Measurements from ENCODE around the gene MYO1A.
"Not testable (repeated sequence)": the region's sequence is repeated elsewhere in the genome, so short reads cannot be mapped to it uniquely, and the experiment has no call there.

The MYO1A gene

DNA sequence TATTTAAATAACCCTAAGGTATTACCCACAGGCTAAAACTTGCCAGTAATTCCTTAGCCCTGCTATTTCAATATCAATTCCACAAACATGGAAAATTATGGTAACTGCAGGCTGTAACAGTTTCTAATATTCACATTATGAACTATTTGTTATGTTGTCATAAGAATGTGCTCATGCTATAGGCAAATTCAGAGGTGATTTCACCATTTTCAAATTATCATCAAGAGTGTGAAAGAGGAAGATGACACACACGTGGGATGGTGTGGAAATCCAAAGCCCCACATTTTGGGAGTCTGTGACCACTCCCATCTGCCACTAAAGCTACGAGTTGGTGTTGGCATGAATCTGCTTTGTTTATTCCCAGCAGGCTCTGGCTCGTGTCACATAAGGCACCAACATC lies 5.9 kb upstream of the MYO1A start:
- no peak overlapping the region for H3K4me3 ChIP-seq (ENCODE audit: low read depth, low read length)
- no peak for DNase-seq (ENCODE audit: low read depth)
- TF ChIP-seq, protein P1, sequence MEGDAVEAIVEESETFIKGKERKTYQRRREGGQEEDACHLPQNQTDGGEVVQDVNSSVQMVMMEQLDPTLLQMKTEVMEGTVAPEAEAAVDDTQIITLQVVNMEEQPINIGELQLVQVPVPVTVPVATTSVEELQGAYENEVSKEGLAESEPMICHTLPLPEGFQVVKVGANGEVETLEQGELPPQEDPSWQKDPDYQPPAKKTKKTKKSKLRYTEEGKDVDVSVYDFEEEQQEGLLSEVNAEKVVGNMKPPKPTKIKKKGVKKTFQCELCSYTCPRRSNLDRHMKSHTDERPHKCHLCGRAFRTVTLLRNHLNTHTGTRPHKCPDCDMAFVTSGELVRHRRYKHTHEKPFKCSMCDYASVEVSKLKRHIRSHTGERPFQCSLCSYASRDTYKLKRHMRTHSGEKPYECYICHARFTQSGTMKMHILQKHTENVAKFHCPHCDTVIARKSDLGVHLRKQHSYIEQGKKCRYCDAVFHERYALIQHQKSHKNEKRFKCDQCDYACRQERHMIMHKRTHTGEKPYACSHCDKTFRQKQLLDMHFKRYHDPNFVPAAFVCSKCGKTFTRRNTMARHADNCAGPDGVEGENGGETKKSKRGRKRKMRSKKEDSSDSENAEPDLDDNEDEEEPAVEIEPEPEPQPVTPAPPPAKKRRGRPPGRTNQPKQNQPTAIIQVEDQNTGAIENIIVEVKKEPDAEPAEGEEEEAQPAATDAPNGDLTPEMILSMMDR (IDR thresholded peaks at IDR 0.05; ENCODE audit: control insufficient read depth, extremely low read depth, insufficient read depth) = no peak

DNA sequence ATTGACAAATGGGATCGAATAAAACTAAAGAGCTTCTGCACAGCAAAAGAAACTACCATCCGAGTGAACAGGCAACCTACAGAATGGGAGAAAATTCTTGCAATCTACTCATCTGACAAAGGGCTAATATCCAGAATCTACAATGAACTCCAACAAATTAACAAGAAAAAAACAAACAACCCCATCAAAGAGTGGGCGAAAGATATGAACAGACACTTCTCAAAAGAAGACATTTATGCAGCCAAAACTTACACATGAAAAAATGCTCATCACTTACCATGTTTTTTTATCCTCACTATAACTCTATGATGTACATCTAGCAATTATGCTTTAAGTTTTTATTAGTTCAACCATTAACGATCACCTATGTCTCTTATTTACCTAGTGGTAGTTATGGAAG lies 4.0 kb upstream of the MYO1A start:
- not testable (repeated sequence) for DNase-seq (ENCODE audit: low read depth); H3K4me3 ChIP-seq (ENCODE audit: low read depth, low read length)

DNA sequence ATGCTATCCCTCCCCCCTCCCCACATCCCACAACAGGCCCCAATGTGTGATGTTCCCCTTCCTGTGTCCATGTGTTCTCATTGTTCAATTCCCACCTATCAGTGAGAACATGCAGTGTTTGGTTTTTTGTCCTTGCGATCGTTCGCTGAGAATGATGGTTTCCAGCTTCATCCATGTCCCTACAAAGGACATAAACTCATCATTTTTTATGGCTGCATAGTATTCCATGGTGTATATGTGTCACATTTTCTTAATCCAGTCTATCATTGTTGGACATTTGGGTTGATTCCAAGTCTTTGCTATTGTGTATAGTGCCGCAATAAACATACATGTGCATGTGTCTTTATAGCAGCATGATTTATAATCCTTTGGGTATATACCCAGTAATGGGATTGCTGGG lies 3.2 kb upstream of the MYO1A start:
- H3K4me3 ChIP-seq (ENCODE audit: low read depth, low read length); DNase-seq (ENCODE audit: low read depth): not testable (repeated sequence)

DNA sequence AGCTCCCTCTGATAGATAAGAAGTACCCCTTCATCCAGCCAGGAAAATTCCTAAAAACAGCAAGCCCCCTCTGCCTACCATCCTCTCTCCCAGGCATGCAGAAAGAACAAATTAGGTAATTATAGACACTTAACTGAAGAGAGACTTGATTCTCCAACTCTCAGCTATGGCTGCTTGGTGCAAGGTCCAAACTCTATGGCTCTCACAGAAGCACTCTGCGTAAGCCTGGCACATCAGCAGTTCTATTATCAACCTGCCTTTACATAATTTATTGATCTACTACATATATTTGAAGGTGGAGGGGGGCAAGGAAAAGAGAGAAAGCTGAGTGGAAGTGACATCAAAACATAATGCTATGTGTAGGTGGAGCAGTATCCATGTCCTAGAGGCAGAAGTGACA lies 1.1 kb upstream of the MYO1A start:
- no peak overlapping the region for H3K4me3 ChIP-seq (ENCODE audit: low read depth, low read length)
- TF ChIP-seq, protein P1 (IDR thresholded peaks at IDR 0.05; ENCODE audit: control insufficient read depth, extremely low read depth, insufficient read depth) = no peak
- DNase-seq (ENCODE audit: low read depth) = no peak

DNA sequence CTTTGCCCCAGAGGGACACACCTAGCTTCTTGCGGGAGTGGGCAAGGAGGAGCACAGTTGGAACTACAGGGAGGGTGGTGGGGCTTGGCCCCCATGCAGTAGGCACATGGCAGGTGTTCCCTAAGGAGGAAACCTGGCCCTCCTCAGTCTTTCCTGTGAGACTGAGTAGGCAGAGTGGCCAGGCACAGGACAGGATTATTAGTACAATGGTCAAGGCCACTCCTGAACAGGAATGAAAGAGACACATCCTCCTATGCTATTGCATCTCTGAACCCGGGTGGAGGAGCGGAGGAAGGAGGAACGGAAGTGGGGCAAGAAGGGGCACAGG lies 846 bp downstream of the MYO1A start:
- no peak for DNase-seq (ENCODE audit: low read depth)
- no peak overlapping the region for H3K4me3 ChIP-seq (ENCODE audit: low read depth, low read length)
- TF ChIP-seq, protein P1 (IDR thresholded peaks at IDR 0.05; ENCODE audit: control insufficient read depth, extremely low read depth, insufficient read depth) = no peak

DNA sequence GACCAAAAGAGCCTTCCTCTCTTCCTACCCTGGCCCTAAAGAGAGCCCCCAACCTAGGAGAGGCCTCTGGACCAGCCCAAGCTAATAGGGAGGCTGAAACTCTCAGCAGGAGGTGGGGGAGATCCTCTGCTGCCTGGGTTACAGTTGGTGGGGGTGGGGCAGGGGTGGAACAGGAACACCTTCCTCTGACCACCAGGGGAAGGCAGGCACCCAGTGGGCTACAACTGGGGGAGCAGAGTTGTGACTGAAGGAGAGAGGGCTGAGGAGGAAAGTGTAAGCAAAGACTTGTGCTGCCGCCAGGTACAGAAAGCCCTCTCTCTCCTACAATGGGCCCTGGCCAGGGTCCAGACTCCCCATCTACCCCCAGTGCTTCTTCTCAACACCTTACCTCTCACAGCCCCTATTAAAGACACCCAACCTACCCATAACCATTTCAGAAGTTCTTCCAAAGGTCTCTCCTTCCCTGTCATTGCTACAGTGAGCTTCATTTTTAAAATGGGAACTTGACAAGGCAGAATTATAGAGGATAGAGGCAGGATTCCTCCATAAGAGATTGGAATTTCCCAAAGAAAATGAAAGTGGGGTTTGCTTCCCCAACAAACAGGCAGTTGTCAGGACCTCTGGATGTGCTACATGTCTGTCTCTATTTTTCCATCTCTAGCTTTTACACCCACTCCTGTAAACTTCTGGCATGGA lies 1.4 kb downstream of the MYO1A start:
- TF ChIP-seq, protein P1 (IDR thresholded peaks at IDR 0.05; ENCODE audit: control insufficient read depth, extremely low read depth, insufficient read depth) = no peak
- no peak for DNase-seq (ENCODE audit: low read depth)
- no peak overlapping the region for H3K4me3 ChIP-seq (ENCODE audit: low read depth, low read length)

DNA sequence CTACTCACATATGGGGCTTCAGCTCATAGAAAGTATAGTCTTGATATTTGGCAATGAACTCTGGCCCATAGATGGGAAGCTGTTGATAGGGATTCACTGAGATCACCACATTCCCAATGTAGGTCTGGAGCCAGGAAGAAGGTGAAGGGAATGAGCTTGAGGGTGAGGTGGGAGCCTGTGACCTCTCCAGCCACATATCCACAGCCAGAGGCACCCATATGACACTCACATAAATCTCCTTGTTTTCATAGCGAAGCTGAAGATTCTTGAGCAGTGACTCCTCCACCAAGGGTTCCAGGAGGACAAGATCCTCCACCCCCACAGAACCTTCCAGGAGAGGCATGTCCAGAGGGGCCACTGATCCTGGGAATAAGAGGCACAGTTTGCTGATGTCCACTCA lies 1.9 kb downstream of the MYO1A start:
- no peak overlapping the region for H3K4me3 ChIP-seq (ENCODE audit: low read depth, low read length)
- TF ChIP-seq, protein P1 (IDR thresholded peaks at IDR 0.05; ENCODE audit: control insufficient read depth, extremely low read depth, insufficient read depth) = no peak
- no peak for DNase-seq (ENCODE audit: low read depth)

DNA sequence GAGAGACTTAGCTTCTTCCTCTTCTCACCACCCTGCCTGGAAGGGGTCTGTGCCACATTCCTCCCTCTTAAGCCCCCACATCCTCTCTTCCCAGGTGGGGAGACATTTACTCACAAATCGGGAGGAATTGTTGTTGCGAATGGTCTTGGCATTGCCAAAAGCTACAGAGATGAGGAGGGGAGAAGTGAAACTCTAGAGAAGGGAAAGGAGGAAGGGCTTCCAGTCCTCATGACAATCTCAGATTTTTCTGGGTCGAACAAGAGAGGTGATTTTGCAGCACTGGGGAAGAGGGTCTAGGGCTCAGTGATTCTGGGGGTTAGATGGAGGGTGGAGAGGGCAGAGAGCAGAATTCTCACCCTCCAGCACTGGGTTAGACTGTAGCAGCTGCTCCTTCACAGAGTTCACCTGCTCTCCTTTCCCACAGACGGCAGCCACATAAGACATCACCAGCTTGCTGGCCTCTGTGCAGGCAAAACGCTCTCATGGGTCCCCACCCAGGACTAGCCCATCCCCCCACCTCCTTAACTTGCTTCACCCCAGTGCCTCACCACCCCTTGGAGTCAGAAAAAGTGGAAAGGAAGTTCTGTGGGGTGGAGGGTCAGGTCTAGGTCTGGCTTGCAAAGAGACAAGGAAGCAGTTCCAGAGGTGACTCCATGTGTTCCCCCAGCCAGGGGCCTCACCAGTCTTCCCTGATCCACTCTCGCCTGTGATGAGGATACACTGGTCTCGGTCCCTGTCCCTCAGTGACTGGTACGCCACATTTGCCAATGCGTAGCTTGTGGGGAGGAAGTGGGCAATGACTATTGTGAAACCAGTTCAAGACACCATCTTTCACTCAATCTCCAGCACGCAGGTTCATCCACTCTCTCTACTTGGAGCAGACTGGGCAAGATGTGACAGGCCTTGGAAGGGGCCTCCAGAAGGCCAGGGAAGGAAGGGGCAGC lies 2.7 kb downstream of the MYO1A start:
- no peak for DNase-seq (ENCODE audit: low read depth)
- TF ChIP-seq, protein P1 (IDR thresholded peaks at IDR 0.05; ENCODE audit: control insufficient read depth, extremely low read depth, insufficient read depth) = no peak
- H3K4me3 ChIP-seq (ENCODE audit: low read depth, low read length) = no peak overlapping the region

Measured in LNCaP clone FGC (cell line).